Heart left ventricle (tissue), 13 donors: Measurements from ENCODE around the gene METTL4.

Experiments used
- POLR2A ChIP-seq, 2 donors: fragments of 450-650 bp; IDR thresholded peaks; one replicate each; pipeline ENCODE4 v1.6.1; 2017; ENCODE audit warnings: antibody characterized with exemption in 2 of 2, mild to moderate bottlenecking in 2 of 2, moderate library complexity in 2 of 2
- TF ChIP-seq, protein P1 (sequence below), 12 donors: fragments of 200-600 bp; sonication (generic) in 4 of 12; IDR thresholded peaks; one replicate each; pipeline versions ENCODE4 v1.5.0 to v1.8.0; 2018 to 2022; ENCODE audit warnings: antibody characterized with exemption in 12 of 12, mild to moderate bottlenecking in 5 of 12
- donor health status: ischemic (EF 13 %, LVEDD 7.1; RV severe dilation, severe dysfunction).
- donor health status: DM: no; HTN: yes; CAD: no.
- donor health status: DM: no; HTN: no; CAD: no.
- donor health status: ischemic (EF 25% LVEDD 6.9; RV normal size, moderate dysfunction).
- donor health status: ischemic (EF 25% LVEDD 5.7; RV mildly dilated, moderate dysfunction).
- donor health status: ischemic (EF 35%, LVEDD 5.7; RV mildly dilated, moderate dysfunction).
- donor health status: nonischemic (EF 11% LVEDD 7.7; RV severe dilation, severe dysfunction).
- donor health status: DM: yes; HTN: yes; CAD: no.
- donor health status: PGD.
- donor health status: ischemic (EF 29% LVEDD 5.4; RV normal size, mild dysfunction).
- donor health status: nonischemic (EF 23%, LVEDD 6.1; RV moderate dilation, normal function).

GRCh38 chr18:2589345-2590068, 18.2 kb upstream of the METTL4 start:
- TF ChIP-seq POLR2A (IDR thresholded peaks at IDR 0.05) = no peak
- TF ChIP-seq, protein P1, sequence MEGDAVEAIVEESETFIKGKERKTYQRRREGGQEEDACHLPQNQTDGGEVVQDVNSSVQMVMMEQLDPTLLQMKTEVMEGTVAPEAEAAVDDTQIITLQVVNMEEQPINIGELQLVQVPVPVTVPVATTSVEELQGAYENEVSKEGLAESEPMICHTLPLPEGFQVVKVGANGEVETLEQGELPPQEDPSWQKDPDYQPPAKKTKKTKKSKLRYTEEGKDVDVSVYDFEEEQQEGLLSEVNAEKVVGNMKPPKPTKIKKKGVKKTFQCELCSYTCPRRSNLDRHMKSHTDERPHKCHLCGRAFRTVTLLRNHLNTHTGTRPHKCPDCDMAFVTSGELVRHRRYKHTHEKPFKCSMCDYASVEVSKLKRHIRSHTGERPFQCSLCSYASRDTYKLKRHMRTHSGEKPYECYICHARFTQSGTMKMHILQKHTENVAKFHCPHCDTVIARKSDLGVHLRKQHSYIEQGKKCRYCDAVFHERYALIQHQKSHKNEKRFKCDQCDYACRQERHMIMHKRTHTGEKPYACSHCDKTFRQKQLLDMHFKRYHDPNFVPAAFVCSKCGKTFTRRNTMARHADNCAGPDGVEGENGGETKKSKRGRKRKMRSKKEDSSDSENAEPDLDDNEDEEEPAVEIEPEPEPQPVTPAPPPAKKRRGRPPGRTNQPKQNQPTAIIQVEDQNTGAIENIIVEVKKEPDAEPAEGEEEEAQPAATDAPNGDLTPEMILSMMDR (IDR thresholded peaks at IDR 0.05) = no peak
